Subcutaneous adipose tissue (tissue), 4 donors: Measurements from ENCODE around the gene SLC22A16. TPM values are rescaled to one million over a fixed set of nuclear protein-coding genes. Genes with fewer than 3 reads are reported as not detected.

Experiments used
- total RNA-seq, 4 donors: library from RNA; depleted of rRNA; stranded (reverse); fragments of >200 nt; gene quantifications; one replicate each; pipeline ENCODE4 v1.1.0, GENCODE V29; 2016
- TF ChIP-seq, protein P1 (sequence below): fragments of 450-650 bp; IDR thresholded peaks from one replicate; pipeline ENCODE4 v1.5.1; 2016; ENCODE audit warnings: low read depth, mild to moderate bottlenecking, control low read depth, antibody characterized with exemption, moderate library complexity

The SLC22A16 gene
- total RNA-seq, 4 donors from 2014 or later: 2.2 to 9.3 (median 4.2) TPM; not detected in 1

DNA sequence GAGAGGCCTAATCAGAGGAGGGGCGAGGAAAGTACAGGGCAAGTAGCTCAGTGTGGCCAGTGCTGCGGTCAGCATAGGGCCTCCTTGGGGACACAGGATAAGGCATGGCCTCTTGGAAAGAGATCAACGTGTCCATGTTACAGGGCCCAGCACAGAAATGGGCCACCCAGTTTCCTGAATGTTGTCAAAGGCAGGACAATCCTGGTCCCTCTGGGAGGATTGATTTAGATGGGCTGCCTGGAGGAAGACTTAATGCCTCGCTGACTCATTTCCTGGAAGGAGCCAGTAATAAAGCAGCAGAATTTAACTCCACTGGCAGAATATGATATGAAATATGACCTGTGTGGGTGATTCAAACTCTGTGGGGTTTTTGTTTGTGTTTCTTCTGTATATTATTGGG lies 77.6 kb downstream of the SLC22A16 start:
- TF ChIP-seq, protein P1, sequence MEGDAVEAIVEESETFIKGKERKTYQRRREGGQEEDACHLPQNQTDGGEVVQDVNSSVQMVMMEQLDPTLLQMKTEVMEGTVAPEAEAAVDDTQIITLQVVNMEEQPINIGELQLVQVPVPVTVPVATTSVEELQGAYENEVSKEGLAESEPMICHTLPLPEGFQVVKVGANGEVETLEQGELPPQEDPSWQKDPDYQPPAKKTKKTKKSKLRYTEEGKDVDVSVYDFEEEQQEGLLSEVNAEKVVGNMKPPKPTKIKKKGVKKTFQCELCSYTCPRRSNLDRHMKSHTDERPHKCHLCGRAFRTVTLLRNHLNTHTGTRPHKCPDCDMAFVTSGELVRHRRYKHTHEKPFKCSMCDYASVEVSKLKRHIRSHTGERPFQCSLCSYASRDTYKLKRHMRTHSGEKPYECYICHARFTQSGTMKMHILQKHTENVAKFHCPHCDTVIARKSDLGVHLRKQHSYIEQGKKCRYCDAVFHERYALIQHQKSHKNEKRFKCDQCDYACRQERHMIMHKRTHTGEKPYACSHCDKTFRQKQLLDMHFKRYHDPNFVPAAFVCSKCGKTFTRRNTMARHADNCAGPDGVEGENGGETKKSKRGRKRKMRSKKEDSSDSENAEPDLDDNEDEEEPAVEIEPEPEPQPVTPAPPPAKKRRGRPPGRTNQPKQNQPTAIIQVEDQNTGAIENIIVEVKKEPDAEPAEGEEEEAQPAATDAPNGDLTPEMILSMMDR: no peak

DNA sequence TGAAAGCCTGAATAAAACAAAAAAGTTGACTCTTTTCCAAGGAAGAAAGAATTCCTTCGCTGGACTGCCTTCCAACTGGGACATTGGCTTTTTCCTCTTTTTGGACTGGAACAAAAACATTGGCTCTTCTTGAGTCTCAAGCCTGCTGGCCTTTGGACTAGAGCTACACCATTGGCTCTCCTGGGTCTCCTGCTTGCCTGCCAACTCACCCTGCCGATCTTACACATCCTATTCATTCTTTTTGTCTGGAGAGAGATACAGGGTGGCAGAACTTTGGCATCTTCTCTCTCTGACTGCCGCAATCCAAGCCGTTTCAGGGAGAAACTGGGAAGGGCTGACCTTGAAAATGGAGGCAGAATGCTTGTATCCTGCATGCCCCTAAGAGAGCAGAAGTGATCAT lies 81.2 kb downstream of the SLC22A16 start:
- TF ChIP-seq, protein P1: no peak

DNA sequence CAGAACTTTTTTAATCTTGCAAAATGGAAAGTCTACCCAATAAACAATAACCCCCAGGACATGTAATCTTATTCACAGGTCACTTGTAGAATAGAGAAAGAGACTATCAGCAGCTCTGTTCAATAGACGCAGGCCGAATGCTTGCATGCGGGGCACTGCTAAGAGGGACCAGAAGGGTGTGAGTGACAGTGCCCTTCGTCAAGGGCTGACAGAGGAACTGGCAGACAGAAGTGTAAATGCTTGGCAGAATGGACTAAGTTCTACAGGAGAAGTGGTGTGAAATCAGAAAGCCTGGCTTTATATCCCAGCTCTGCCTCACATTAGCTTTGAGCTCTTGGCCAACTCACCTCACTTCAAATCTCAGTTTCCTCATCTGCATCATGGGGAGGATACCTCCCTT lies 82.0 kb downstream of the SLC22A16 start:
- TF ChIP-seq, protein P1: no peak

- TF ChIP-seq, protein P1: no peak
These were observed 83.7 kb downstream of the SLC22A16 start for GRCh38 chr6:110392727-110393126.

DNA sequence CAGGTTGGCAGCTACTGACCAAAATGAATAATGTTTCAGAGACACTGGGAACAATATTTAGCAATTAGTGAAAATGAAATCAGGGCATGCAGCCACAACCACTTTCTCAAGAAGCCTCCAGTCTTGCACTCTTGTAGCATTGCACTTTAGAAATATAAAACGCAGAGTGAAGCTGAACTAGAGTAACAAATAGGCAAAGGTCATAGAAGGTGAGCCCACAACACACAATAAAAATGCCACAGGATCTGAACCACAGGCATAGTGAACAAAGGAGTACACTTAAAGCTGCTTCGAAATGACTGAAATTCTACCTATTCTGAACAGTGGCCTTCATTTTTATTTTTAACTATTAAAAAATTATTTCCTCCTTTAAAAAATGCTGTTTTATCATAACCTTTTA lies 86.0 kb downstream of the SLC22A16 start:
- TF ChIP-seq, protein P1: no peak

GRCh38 chr6:110389689-110390382 lies 86.6 kb downstream of the SLC22A16 start:
- TF ChIP-seq, protein P1: no peak

- TF ChIP-seq, protein P1: no peak
These were observed 88.4 kb downstream of the SLC22A16 start for GRCh38 chr6:110387986-110388385.
